Right lobe of liver (tissue), 4 donors: ENCODE results near the gene GPS1.

Experiments
- POLR2A ChIP-seq: fragments of 450-650 bp; IDR thresholded peaks from one replicate; pipeline ENCODE4 v1.6.1; 2017; ENCODE audit warnings: antibody characterized with exemption, mild to moderate bottlenecking
- TF ChIP-seq, protein P1 (sequence below), 4 donors: fragments of 200-600 bp in 3 of 4; fragments of 450-650 bp in 1 of 4; IDR thresholded peaks; one replicate each; pipeline versions ENCODE4 v1.5.1 to v1.8.0; 2016 to 2022; ENCODE audit warnings: antibody characterized with exemption in 4 of 4, mild to moderate bottlenecking in 2 of 4
- donor health status: DM: no; HTN: no; CAD: no.
- donor health status: DM: no; HTN: no; CAD: no.
- donor health status: DM: no; HTN: yes; CAD: no.

DNA sequence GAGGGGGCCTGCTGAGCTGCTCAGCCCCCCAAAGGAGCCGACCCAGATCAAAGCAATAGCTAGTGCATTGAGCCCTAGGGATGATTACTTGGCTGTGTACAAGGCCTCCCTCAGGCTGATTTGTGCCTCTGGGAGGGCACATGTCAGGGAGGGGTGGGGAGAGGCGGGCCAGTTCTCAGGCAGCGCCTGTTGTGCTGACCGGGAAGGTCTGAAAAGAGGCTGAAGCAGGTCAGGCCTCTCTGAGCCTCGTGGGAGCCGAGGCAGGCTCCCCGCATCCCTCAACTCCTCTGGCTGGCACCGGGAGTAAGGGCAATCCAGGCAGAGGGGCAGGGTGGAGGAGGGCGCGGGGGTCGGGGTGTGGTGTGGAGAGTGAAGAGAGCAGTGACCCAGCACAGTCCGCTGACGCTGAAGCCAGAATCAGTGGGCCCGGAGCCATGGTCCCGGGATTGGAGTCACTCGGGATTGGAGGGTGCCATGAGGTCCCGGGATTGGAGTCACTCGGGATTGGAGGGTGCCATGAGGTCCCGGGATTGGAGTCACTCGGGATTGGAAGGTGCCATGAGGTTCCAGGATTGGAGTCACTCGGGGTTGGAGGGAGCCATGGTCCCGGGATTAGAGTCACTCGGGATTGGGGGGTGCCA lies 17.2 kb upstream of the GPS1 start:
- TF ChIP-seq, protein P1, sequence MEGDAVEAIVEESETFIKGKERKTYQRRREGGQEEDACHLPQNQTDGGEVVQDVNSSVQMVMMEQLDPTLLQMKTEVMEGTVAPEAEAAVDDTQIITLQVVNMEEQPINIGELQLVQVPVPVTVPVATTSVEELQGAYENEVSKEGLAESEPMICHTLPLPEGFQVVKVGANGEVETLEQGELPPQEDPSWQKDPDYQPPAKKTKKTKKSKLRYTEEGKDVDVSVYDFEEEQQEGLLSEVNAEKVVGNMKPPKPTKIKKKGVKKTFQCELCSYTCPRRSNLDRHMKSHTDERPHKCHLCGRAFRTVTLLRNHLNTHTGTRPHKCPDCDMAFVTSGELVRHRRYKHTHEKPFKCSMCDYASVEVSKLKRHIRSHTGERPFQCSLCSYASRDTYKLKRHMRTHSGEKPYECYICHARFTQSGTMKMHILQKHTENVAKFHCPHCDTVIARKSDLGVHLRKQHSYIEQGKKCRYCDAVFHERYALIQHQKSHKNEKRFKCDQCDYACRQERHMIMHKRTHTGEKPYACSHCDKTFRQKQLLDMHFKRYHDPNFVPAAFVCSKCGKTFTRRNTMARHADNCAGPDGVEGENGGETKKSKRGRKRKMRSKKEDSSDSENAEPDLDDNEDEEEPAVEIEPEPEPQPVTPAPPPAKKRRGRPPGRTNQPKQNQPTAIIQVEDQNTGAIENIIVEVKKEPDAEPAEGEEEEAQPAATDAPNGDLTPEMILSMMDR (IDR thresholded peaks at IDR 0.05) = no peak
- no peak for TF ChIP-seq POLR2A
